K562 (cell line): ENCODE results near the gene ASF1B.

Source experiments
- CSDE1 ChIP-seq, 2 experiments: fragments of 450-650 bp; IDR thresholded peaks; 2 replicates each; pipeline ENCODE4 v1.6.1; 2016; ENCODE audit warnings: mild to moderate bottlenecking in 1 of 2
- ZNF263 ChIP-seq: sonication (generic); formaldehyde crosslinking; IDR thresholded peaks from 2 replicates; pipeline ENCODE4 v1.8.0; 2022; ENCODE audit warnings: mild to moderate bottlenecking, missing genetic modification reagents, borderline replicate concordance

DNA sequence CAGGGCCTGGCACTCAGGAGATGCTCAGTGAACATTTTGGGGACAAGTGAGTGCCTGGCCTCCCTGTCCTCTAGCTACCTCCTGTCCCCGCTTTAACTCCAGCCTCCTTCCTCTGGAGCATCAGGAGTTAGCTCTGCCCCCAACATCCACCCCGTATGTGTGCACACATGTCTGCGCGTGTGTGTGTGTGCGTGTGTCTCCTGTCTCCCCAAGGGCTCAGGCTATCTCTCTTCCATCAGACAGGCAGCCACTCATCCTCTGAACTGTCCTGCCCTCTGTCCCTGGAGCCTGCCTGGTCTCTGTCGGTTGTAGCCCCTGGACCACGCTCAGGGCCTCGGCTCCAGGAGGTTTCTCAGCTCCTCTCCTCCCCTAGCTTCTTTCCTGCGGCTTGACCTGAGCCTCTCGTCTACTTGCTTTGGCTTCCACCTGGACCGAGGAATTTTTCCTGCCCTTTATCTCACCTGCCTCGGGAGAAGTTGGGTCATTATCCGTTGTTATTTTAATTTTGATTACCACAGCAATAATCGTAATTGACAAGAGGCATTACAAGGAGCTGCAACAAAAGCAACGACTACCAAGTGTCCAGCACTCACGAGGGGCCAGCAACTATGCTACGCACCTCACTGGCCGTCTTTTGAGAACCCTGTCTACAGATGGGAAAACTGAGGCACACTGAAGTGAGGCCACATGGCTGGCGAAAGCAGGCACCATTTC is 32.0 kb upstream of the ASF1B start:
- no peak for TF ChIP-seq ZNF263 (CRISPR knock-in tag)
- TF ChIP-seq CSDE1 (IDR thresholded peaks at IDR 0.05) = no peak
